Liver (tissue), 3 donors: ENCODE measurements around the gene GCNT4.

Experiments
- CTCF ChIP-seq: fragments of 150-350 bp; IDR thresholded peaks from 2 replicates; pipeline ENCODE4 v1.5.1; 2017; ENCODE audit warnings: improper control_type of control experiment, low read depth, low read length; ENCODE audit not compliant: missing input control
- GABPA ChIP-seq, 2 donors: IDR thresholded peaks in 1 of 2; conservative IDR thresholded peaks in 1 of 2; 2 replicates each; pipeline ENCODE4 v1.6.1; 2016; ENCODE audit warnings: antibody characterized with exemption in 2 of 2, mild to moderate bottlenecking in 1 of 2, moderate library complexity in 1 of 2
- HNF4G ChIP-seq: IDR thresholded peaks from 2 replicates; pipeline ENCODE4 v1.6.1; 2016; ENCODE audit warnings: antibody characterized with exemption
- REST ChIP-seq: IDR thresholded peaks from 2 replicates; pipeline ENCODE4 v1.6.1; 2016; ENCODE audit warnings: antibody characterized with exemption, mild to moderate bottlenecking
- SP1 ChIP-seq: IDR thresholded peaks from 2 replicates; pipeline ENCODE4 v1.6.1; 2018; ENCODE audit warnings: antibody characterized with exemption, mild to moderate bottlenecking
- YY1 ChIP-seq: IDR thresholded peaks from 2 replicates; pipeline ENCODE4 v1.6.1; 2016; ENCODE audit warnings: antibody characterized with exemption, mild to moderate bottlenecking
- donor health status: healthy.
- donor health status: healthy.

- TF ChIP-seq HNF4G, result no peak
- TF ChIP-seq CTCF, result no peak
- TF ChIP-seq REST, result no peak
- no peak for TF ChIP-seq SP1
- no peak for TF ChIP-seq YY1
- TF ChIP-seq GABPA (IDR thresholded peaks at IDR 0.05 in 1 of 2, conservative IDR thresholded peaks at IDR 0.05 in 1 of 2), result no peak
Observed at GRCh38 chr5:75047356-75047755, 5.0 kb downstream of the GCNT4 start.
